CD4-positive, alpha-beta T cell (primary cell): ENCODE data around the gene SART3. TPM values are rescaled to one million over a fixed set of nuclear protein-coding genes. Genes with fewer than 3 reads are reported as not detected.
"Not testable (repeated sequence)": the region's sequence is repeated elsewhere in the genome, so short reads cannot be mapped to it uniquely, and the experiment has no call there.

Source experiments
- ATAC-seq: fragments of 200-7000 bp; cut with Tn5 transposase; one replicate; pipeline ENCODE4 v1.10.0; 2022; ENCODE audit warnings: mild to moderate bottlenecking; ENCODE audit not compliant: poor library complexity
- CTCF ChIA-PET: fragments of 350-600 bp; sonication (Branson Sonifier 250); formaldehyde crosslinking; loops from one replicate; lab custom pipeline; 2021; ENCODE audit warnings: antibody characterized with exemption, inconsistent platforms; lab: Charles Lee
- POLR2A ChIA-PET: fragments of 350-600 bp; sonication (Branson Sonifier 250); formaldehyde crosslinking; loops from one replicate; lab custom pipeline; 2021; ENCODE audit warnings: antibody characterized with exemption, inconsistent platforms; lab: Charles Lee
- DNase-seq, 14 experiments: peaks; one replicate each; pipeline ENCODE4 v3.0.0-alpha.2; 2013 to 2020; ENCODE audit warnings: mixed read lengths in 2 of 14
- H3K27ac ChIP-seq, 2 donors: one replicate each; pipeline versions ENCODE4 v1.5.1 to v1.7.0; 2013; ENCODE audit warnings: low read length in 2 of 2, low read depth in 1 of 2, mild to moderate bottlenecking in 1 of 2
- H3K27me3 ChIP-seq, 2 experiments: 1 replicate in 1 of 2; 2 replicates in 1 of 2; pipeline versions ENCODE4 v1.6.1 to v1.7.0; 2013; ENCODE audit warnings: low read length in 2 of 2, control low read depth in 1 of 2, mild to moderate bottlenecking in 1 of 2, moderate library complexity in 1 of 2; ENCODE audit not compliant: insufficient read depth in 2 of 2, control insufficient read depth in 1 of 2
- H3K36me3 ChIP-seq: one replicate; pipeline ENCODE4 v1.6.1; 2013; ENCODE audit warnings: low read length, control low read depth; ENCODE audit not compliant: insufficient read depth
- H3K4me1 ChIP-seq: one replicate; pipeline ENCODE4 v1.6.1; 2013; ENCODE audit warnings: low read length, control low read depth; ENCODE audit not compliant: insufficient read depth
- H3K4me3 ChIP-seq: one replicate; pipeline ENCODE4 v1.5.1; 2013; ENCODE audit warnings: mild to moderate bottlenecking, low read length, moderate library complexity
- H3K9me3 ChIP-seq, 2 experiments: 1 replicate in 1 of 2; 2 replicates in 1 of 2; pipeline versions ENCODE4 v1.6.1 to v1.7.0; 2013; ENCODE audit warnings: low read length in 2 of 2, mild to moderate bottlenecking in 2 of 2, control low read depth in 1 of 2, moderate library complexity in 1 of 2; ENCODE audit not compliant: control insufficient read depth in 1 of 2, insufficient read depth in 1 of 2
- H3K27ac Mint-ChIP-seq: one replicate; pipeline ENCODE4 v1.8.0; 2020; ENCODE audit warnings: mixed read lengths
- H3K27me3 Mint-ChIP-seq: one replicate; pipeline ENCODE4 v1.8.0; 2021; ENCODE audit warnings: mixed read lengths
- H3K36me3 Mint-ChIP-seq: one replicate; pipeline ENCODE4 v1.8.0; 2021; ENCODE audit warnings: low read depth, mixed read lengths
- H3K4me1 Mint-ChIP-seq: one replicate; pipeline ENCODE4 v1.8.0; 2021; ENCODE audit warnings: low read depth, mixed read lengths
- H3K4me3 Mint-ChIP-seq: one replicate; pipeline ENCODE4 v1.8.0; 2020; ENCODE audit warnings: mild to moderate bottlenecking, mixed read lengths
- H3K9me3 Mint-ChIP-seq: one replicate; pipeline ENCODE4 v1.8.0; 2020; ENCODE audit warnings: mixed read lengths
- intact Hi-C, 2 experiments: fragments of 100-400 bp; cut with DNase I in 1 of 2; cut with micrococcal nuclease in 1 of 2; formaldehyde crosslinking; loops; one replicate each; pipeline versions ENCODE4 v1.15.1 to v1.9.0; 2023 to 2025; cut with DNase I, micrococcal nuclease
- total RNA-seq, 174 experiments: library from RNA in 2 of 174; stranded (reverse) in 2 of 174; gene quantifications; one replicate each; pipeline ENCODE4 v1.2.3 and lab custom pipeline; 2021 to 2026
- TF ChIP-seq, protein P1 (sequence below): fragments of 200-600 bp; IDR thresholded peaks from one replicate; pipeline ENCODE4 v1.8.0; 2022; ENCODE audit warnings: antibody characterized with exemption, mild to moderate bottlenecking

Gene SART3
- total RNA-seq, 2 experiments from 2014 or later, result 95.1 to 104 TPM

DNA sequence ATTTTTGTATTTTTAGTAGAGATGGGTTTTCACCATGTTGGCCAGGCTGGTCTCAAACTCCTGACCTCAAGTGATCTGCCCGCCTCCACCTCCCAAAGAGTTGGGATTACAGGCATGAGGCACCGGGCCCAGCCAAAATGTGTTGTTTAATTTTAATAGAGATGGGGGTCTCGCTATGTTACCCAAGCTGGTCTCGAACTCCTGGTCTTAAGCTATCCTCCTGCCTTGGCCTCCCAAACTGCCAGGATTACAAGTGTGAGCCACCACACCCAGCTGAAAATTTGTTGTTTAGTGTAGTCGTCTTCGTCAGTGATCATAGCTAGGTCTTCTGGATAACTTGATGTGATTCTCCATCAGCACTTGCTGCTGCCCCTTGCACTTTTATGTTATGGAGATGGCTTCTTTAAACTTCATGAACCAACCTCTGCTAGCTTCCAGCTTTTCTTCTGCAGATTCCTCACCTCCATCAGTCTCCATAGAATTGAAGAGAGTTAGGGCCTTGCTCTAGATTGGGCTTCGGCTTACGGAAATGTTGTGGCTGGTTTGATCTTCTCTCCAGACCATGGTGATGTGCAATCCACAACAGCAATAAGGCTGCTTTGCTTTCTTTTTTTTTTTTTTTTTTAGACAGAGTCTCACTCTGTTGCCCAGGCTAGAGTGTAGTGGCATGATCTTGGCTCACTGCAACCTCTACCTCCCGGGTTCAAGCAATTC is 14.4 kb upstream of the SART3 start:
- no peaks in the 10 kb centered on the region for H3K9me3 ChIP-seq
- Mint-ChIP-seq H3K27ac (peak overlapping the region; percentile 76), H3K4me1 (peaks cover 56% of the 10 kb centered on the region), H3K27me3 (no peaks in the 10 kb centered on the region), H3K9me3 (no peaks in the 10 kb centered on the region), H3K36me3 (peaks cover 4% of the 10 kb centered on the region), H3K4me3 (peak overlapping the region; percentile 48)
- DNase-seq, result peak in 3 of 14 experiments; percentile 25 to 34 (median 34)
- TF ChIP-seq, protein P1, sequence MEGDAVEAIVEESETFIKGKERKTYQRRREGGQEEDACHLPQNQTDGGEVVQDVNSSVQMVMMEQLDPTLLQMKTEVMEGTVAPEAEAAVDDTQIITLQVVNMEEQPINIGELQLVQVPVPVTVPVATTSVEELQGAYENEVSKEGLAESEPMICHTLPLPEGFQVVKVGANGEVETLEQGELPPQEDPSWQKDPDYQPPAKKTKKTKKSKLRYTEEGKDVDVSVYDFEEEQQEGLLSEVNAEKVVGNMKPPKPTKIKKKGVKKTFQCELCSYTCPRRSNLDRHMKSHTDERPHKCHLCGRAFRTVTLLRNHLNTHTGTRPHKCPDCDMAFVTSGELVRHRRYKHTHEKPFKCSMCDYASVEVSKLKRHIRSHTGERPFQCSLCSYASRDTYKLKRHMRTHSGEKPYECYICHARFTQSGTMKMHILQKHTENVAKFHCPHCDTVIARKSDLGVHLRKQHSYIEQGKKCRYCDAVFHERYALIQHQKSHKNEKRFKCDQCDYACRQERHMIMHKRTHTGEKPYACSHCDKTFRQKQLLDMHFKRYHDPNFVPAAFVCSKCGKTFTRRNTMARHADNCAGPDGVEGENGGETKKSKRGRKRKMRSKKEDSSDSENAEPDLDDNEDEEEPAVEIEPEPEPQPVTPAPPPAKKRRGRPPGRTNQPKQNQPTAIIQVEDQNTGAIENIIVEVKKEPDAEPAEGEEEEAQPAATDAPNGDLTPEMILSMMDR, result no peak
- no peak overlapping the region for H3K4me3 ChIP-seq
- ATAC-seq, result peak; percentile 70
- POLR2A ChIA-PET, result interaction anchor here (1.3 to 3.3 kb wide), 4 partner anchors 8 to 58 kb away, joined by 3 to 19 read pairs (median 14); partner anchors contain the start of genes ISCU, SART3 and SELPLG
- H3K36me3 ChIP-seq, result no peaks in the 10 kb centered on the region
- H3K27me3 ChIP-seq, result no peaks in the 10 kb centered on the region
- peaks cover 25% of the 10 kb centered on the region for H3K4me1 ChIP-seq
- no peak overlapping the region for H3K27ac ChIP-seq
- intact Hi-C loops, result no loop called here
- CTCF ChIA-PET, result interaction anchor here (1.6 kb wide), 1 partner anchor 43 kb away, joined by 3 read pairs; no protein-coding TSS in a partner anchor

DNA sequence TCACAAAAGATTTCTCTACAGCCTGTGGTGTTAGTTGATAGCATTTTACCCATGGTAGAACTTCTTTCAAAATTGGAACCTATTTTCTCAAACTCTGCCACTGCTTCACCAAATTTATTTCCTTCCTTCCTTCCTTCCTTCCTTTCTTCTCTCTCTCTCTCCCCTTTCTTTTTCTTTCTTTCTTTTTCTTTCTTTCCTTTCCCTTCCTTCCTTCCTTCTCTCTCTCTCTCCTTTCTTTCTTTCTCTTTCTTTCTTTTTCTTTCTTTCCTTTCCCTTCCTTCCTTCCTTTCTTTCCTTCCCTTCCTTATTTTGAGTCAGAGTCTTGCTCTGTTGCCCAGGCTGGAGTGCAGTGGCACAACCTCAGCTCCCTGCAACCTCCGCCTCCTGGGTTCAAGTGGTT is 13.3 kb upstream of the SART3 start:
- H3K27ac ChIP-seq, H3K36me3 ChIP-seq, H3K9me3 Mint-ChIP-seq, H3K27me3 Mint-ChIP-seq, H3K36me3 Mint-ChIP-seq, DNase-seq, H3K4me3 ChIP-seq, H3K9me3 ChIP-seq, H3K4me3 Mint-ChIP-seq, intact Hi-C loops, H3K27me3 ChIP-seq, ATAC-seq: not testable (repeated sequence)
- POLR2A ChIA-PET, result interaction anchor here (2.1 kb wide), 1 partner anchor 59 kb away, joined by 11 read pairs; the partner anchor contains the start of gene SELPLG
- peaks cover 33% of the 10 kb centered on the region for H3K4me1 ChIP-seq
- H3K4me1 Mint-ChIP-seq, result peaks cover 66% of the 10 kb centered on the region
- CTCF ChIA-PET, result interaction anchor here (1.6 kb wide), 1 partner anchor 44 kb away, joined by 3 read pairs; no protein-coding TSS in a partner anchor
- peak overlapping the region; percentile 76 for H3K27ac Mint-ChIP-seq

DNA sequence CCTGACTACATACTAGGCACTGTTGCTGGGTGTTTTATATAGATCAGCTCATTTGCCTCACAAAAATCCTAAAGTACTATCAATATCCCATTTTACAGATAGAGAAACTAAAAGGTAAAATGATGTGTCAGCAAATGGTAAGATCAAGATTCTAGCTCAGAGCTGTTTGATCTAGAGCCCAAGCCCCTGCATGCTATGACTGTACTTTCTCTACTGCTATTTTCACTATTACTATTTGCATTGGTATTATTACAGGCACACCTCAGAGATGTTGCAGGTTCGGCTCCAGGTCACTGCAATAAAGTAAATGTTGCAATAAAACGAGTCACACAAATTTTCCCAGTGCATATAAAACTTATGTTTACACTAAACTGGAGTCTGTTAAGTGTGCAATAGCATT is 12.3 kb upstream of the SART3 start:
- Histone ChIP-seq H3K4me3 (no peak overlapping the region), H3K4me1 (peaks cover 42% of the 10 kb centered on the region), H3K36me3 (peaks cover 9% of the 10 kb centered on the region), H3K27me3 (no peaks in the 10 kb centered on the region), H3K27ac (no peak overlapping the region), H3K9me3 (no peaks in the 10 kb centered on the region)
- peaks cover 76% of the 10 kb centered on the region for H3K4me1 Mint-ChIP-seq
- no peaks in the 10 kb centered on the region for H3K9me3 Mint-ChIP-seq
- peak overlapping the region; percentile 90 for H3K27ac Mint-ChIP-seq
- no peak overlapping the region for H3K4me3 Mint-ChIP-seq
- H3K36me3 Mint-ChIP-seq, result peaks cover 18% of the 10 kb centered on the region
- CTCF ChIA-PET, result interaction anchor here (1.2 kb wide), 1 partner anchor 45 kb away, joined by 8 read pairs; no protein-coding TSS in a partner anchor
- intact Hi-C loops, result no loop called here
- no peak for DNase-seq
- POLR2A ChIA-PET, result interaction anchor here (0.8 to 1.6 kb wide), 2 partner anchors 44 to 1618 kb away, joined by 5 to 6 read pairs; partner anchors contain the start of gene TMEM263
- no peaks in the 10 kb centered on the region for H3K27me3 Mint-ChIP-seq
- ATAC-seq, result no peak
- TF ChIP-seq, protein P1, result no peak
